ENCODE results near the gene PRSS36.
"Not testable (repeated sequence)": the region's sequence is repeated elsewhere in the genome, so short reads cannot be mapped to it uniquely, and the experiment has no call there.

Gene PRSS36

DNA sequence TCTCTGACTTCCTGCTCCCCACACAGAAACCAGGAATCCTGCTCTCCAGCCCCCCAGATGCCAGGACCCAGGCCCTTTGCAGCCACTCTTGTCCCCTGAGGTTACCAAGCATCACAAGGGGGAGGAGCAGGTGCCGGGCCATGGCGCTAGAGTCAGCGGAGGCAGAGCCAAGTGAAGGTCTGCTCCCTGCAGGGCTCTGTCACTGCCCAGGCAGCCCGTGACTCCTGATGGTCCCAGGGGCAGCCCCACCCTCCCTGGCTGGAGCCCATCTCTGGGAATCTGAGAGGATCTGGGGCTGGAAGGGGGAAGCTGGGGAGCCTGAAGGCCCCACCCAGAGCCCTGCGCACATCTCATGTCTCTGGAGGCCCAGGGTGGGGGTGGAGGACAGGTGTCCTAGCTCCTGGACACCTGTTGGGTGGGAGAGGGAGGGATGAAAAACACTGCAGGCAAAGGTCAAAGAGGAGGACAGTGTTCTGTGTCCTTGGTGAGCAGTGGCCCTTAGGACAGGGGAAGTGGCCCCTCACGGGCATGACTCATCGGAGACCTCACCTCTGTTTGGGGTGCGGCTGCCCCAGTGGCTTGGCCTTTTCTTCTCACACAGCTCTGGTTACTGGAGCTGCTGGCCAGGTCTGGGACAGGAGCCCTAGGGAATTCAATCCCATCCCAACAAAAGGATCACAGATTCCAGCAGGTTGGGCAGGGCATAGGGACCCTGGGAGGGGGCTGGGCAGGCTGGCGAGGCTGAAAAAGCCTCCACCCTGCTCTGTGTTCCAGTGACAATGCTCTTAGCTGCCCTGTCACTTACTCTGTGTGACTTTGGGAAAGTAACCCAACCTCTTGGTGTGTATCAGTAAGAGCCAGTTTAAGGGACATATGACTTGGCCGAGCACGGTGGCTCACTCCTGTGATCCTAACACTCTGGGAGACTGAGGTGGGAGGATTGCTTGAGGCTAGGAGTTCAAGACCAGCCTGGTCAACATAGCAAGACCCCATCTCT is at the start of gene PRSS36:
PRSS36 (minus strand) TSS at position 173 of the 997 bp plus-strand sequence; CDS start at position 142, 31 bp downstream.
- no peak for DNase-seq

DNA sequence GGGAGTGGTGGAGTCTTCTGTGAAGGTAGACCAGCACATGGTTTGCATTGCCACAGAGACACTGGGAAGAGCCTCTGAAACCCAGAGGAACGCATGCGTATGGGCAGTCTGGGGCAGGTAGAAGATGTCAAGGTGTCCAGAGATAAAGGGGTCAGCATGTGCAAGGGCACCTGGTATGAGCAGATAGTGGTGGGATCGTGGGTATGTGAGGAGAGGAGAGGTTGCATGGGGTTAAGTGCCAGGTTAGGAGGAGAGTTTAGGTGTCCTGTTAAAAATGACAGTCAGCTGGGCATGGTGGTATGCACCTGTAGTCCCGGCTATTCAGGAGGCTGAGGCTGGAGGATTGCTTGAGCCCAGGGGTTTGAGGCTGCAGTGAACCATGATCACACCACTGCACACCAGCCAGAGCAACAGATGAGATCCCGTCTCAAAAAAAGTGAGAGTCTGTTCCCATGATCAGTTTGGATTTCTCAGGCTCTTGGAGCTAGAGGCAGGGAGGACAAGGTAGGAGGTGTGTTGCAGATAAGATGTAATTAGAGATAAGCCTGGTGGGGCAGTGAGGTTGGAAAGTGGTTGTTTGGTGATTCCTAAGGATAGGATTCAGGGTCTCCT is 49.7 kb upstream of the PRSS36 start:
- DNase-seq, result no peak

DNA sequence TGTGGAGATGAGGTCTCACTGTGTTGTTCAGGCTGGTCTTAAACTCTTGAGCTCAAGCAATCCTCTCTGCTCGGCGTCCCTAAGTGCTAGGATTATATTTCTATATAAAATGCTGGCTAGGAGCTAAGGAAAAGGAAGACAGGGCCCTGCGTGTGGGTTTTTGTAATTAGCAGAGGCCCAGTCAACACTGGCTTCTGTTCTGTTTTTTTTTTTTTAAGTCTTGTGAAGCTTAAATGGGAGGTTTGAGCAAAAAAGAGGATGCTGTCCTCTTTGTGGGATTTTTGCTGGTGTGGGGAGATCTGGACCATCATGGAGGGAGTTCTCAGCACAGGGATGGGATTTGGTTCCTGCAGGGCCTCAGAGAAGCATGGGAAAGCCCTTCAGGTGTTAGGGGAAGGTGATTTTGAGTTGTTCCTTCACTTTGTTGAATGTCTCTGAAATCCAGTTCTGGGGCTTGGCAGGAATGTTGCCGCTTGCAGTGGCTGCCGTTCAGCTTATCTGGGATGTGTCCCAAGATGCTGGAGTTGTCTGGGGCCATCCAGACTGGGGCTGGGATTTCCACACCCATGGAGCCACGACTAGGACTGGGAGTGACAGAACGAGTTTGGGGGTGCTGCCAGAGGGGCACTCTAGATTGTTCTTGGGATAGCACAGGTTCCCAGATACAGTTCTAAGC is 48.5 kb upstream of the PRSS36 start:
- no peak for DNase-seq

DNA sequence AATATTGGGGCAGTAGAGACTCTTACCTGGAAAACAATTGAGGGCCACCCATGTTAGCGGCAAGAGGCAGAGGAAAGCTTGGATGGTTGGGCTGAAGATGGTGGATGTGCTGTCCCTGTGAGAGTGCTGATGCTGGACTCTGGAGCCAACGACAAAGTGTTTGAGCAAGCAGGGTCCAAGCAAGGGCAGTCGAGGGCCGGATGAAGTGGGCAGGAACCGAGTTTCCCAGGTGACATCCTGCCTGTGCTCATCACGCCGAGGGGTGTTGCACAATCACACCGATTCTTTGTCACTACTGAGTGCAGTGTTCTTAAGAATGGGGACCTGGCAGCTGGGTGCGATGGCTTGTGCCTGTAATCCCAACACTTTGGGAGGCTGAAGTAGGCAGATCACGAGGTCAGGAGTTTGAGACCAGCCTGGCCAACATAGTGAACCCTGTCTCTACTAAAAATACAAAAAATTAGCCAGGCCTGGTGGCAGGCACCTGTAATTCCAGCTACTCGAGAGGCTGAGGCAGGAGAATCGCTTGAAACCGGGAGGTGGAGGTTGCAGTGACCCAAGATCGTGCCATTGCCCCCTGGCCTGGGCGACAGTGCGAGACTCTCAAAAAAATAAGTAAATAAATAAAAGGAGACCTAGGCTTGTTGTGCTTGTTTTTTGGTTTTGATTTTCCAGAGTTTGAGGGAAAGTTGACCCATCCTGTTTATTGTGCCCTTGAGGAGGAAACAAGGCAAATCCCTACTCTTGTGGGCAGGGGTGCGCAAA is 46.6 kb upstream of the PRSS36 start:
- no peak for DNase-seq

DNA sequence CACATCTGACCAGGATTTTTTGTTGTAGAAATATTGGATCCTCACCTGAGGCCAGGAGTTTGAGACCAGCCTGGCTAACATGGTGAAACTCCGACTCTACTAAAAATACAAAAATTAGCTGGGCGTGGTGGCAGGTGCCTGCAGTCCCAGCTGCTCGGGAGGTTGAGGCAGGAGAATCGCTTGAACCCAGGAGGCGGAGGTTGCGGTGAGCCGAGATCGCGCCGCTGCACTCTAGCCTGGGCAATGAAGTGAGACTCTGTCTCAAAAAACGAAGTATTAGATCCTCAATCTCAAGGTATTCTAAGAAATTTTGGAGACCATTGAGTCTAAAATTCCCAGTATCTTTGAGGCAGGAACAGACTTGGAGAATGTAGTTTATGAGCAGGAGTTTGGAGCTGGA is 46.0 kb upstream of the PRSS36 start:
- not testable (repeated sequence) for DNase-seq

DNA sequence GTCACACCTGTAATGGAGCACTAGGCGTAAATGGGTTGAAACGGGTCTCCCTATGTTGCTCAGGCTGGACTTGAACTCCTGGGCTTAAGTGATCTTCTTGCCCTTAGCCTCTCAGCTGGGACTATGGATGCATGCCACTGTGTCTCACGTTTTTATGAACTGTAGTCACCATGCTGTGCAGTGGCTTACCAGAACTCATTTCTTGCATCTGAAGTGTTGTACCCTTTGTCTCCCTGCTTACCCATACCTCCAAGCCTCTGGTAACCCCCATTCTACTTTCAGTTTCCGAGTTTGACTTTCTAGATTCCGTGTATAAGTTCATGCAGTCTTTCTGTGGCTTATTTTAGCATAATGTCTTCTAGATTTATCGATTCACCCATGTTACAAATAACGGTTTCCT is 45.0 kb upstream of the PRSS36 start:
- DNase-seq, result no peak

DNA sequence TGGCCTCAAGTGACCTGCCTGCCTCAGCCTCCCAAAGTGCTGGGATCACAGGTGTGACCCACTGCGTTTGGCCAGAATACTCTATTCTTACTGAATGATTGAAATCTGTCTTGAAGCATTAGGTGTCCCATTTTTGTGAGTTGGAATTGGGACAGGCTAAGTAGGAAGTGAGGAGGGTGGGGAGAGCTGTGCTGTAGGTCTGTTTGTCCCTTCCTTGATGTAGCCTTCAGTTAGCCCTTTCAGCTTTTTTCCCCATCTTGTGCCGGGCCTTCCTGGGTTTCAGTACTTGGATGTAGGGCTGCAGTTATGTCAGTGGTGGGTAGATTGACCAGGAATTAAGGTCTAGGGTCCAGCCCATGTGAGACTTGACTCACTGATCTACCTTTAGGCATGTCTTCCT is 44.0 kb upstream of the PRSS36 start:
- no peak for DNase-seq

DNA sequence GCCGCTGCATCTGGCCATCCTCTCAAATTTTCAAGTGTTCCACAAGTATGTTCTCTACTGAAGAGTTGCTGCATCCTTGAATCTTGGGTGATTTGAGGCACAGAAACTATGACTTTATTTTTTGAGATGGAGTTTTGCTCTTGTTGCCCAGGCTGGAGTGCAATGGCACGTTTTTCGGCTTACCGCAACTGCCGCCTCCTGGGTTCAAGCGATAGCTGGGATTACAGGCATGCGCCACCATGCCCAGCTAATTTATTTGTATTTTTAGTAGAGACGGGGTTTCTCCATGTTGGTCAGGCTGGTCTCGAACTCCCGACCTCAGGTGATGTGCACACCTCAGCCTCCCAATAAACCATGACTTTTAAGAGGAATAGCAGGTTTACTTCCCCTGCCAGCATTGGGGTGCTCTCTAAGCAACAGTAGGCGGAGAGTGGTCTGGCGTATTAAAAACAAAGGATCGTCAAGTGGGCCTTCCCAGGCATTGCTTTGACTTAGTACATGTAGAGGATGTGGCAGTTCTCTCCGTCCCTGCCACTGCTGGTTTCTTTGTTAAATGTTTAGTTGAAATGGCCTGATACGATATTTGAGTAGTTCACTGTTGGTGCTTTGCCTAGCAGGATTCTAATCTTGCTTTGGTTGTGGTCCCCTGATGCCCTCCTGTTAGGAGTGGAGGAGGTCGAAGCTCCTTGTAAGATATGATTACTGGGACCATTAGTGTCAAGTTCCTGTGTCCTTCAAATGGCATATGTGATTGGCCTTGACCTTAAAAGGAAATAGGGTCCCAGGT is 43.2 kb upstream of the PRSS36 start:
- DNase-seq, result no peak

DNA sequence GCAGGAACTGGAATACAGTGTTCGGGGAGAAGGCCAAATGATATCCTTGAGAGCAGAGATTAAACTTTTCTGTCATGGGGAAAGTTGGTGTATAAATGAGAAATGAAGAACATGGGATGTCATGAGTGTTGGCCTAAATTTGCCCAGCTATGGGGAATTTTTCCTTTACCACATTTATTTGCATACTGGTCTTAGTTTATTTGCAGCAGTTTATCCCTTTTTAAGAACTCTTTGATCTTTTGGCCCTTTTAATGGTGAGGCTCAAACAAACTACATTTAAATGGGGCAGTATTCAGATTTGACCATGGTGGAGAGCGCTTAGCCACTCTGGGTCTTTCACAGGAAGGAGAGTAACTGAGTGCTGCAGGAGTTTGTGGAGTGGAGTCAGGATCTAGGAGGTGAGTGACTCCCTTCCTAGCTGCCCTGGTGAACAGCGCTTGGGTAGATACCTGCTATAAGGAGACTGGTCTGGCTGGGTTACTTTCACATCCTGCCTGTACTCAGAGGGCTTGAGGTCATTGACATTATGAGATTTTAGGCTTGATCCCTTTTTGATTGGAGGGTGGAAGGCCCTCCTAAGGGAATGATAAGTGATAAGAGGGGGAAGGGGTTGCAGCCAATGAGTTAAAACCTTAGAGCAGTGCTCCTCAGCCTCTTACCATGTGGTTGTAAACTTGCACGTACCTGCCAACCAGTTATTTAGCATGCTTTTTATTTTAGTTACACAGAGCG is 42.0 kb upstream of the PRSS36 start:
- DNase-seq, result no peak

DNA sequence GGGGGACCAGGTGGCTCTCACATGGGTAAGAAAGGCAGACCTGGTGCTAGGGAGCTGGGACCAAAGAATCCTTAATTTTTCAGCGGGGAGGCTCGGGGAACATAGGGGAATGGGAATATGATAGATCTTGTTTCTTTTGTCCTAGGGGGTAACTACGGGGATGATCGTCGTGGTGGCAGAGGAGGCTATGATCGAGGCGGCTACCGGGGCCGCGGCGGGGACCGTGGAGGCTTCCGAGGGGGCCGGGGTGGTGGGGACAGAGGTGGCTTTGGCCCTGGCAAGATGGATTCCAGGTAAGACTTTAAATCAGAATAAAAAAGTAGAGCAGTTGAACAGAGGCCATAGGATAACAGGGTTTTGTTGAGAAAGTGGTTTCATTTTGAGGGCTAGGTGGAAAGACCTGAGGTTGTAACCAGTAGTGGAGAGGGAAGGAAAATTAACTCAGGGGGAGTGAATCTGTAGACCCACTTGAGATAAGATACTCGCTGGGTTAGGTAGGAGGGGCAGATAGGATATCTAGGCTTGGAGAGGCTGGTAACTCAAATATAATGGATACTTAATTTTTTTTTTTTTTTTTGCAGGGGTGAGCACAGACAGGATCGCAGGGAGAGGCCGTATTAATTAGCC is 41.1 kb upstream of the PRSS36 start:
- DNase-seq, result no peak

DNA sequence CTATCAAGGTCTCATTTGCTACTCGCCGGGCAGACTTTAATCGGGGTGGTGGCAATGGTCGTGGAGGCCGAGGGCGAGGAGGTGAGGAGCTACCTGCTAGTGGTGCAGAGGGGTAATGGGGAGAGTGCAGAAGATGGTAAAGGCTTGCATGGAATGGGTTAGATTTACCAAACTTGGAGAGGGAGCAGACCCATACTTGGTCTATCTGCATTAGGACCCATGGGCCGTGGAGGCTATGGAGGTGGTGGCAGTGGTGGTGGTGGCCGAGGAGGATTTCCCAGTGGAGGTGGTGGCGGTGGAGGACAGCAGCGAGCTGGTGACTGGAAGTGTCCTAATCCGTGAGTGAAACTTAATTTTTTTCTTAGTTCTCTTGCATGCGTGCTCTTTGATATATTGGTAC is 40.2 kb upstream of the PRSS36 start:
- DNase-seq, result no peak

DNA sequence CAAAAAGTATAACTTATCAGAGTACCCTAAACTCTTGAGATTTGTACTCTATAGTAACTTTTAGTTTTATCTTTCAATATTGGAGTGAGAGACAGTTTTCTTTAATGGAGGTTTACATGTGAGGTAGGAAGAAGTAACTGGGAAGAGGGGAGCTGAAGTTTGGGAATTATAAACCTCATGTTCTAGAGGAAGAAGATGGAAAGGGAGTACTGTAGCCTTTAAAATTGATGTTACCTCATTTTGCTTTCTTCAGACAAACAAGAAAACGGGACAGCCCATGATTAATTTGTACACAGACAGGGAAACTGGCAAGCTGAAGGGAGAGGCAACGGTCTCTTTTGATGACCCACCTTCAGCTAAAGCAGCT is 39.5 kb upstream of the PRSS36 start:
- DNase-seq, result no peak

DNA sequence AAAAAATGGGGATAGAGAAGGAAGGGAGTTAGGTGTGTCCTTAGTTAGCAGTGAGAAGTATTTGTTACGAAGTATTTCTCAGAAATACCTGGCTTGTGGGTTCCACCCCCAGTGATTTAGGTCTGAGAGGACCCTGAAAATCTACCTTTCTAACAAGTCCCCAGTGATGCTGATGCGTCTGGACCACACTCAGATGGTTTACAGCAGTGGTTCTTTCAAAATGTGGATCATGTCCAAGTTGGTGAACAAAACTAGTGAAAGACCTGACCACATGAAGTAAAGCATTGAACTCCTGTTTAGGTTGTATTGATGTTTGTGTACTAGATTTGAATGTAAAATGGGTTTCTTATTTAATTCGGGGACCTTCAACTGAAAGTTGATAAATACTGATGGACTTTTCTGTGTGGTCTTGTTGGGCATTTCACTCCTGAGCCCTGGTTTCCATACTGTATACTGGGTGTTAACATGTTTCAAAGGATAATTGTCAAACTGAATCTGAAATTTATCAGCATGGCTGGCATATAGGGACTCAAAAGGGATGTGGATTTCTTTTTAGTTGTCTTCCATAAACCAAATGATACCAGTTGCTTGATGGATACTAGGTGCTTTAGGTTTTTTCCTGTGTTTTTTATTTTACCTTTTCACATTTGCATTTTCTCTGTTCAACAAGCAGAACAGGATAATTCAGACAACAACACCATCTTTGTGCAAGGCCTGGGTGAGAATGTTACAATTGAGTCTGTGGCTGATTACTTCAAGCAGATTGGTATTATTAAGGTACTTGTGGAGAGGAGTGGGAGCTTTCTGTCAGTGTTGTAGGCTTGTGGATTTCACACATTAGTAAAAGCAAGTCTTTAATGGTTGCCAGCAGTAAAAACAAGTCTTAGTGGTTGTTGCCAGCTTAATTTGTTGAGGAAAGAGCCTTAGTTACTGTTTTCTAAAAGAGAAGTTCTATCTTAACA is 38.9 kb upstream of the PRSS36 start:
- no peak for DNase-seq

DNA sequence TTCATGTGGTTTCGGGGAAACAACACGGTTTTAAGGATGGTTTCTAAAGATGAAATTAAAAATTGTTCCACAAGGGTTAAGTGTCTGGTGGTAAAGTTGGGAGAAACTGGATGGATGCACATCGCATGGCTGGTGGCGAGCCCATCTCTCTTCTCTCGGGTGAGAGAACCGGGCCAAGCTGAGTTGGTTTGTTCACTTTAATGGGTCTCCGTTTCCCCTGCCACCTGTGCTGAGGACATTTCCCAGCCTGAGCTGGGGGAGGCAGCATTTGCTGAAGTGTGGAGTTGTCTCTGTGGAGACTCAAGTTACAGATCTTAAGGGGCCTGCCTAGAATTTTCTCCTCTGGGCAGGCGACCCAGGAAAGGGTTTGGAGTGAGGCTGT is 37.9 kb upstream of the PRSS36 start:
- DNase-seq, result no peak

DNA sequence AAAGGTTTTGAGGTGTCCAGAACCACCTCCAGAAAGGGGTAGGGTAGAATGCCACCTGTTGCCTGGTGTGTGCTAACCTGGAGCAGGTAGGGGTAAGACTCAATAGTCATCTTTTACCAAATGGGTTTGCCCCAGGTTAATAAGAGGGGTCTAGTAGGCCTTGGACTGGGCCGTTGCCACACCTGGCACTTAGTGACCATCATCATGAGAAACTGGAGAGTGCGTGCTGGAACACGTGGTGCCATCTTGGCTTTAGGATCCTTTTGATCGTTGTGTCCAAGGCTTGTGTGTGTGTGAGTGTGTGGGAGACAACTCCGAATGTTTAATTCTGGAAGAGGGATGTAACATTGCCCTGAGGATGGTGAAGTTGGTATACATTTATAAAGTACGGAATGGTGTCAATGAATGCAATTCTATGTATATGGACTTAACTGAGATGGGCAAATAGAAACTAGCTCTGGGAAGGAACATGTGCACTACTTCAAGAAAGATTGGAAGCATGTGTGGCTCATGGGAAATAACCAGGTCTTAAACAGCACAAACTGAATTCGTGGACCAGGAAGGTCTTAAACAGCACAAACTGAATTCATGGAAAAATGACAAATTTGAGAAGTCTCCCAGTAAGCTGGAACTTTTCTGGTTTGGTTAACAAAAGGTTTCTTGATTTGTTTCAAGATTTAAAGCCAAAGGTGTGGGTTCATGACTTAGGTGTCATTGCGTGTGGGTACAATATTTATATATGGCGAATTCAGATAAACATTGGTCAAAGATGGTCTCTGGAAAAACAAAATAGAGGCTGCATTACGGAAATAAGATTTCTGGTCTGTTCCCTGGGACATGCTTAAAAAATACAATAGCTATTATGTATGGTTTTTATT is 37.3 kb upstream of the PRSS36 start:
- no peak for DNase-seq

DNA sequence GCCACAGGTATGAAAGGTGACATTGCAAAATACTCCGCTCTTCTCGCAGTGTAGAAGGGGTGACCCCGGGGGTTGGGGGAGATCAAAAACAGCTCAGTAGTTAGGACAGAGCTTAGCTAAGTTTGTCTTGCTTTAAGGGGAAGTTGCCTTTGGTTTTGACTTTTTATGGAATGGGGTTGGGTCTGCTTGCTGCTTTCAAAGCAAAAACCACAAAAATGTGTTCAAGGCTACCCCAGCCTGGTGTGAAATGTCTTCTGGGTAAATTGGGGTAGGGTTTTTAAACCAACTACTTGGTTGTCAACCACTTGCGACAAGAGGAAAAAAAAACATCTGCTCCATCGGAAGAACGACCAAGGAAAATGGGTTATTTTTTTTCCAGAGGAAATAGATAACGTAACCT is 36.3 kb upstream of the PRSS36 start:
- DNase-seq, result no peak

DNA sequence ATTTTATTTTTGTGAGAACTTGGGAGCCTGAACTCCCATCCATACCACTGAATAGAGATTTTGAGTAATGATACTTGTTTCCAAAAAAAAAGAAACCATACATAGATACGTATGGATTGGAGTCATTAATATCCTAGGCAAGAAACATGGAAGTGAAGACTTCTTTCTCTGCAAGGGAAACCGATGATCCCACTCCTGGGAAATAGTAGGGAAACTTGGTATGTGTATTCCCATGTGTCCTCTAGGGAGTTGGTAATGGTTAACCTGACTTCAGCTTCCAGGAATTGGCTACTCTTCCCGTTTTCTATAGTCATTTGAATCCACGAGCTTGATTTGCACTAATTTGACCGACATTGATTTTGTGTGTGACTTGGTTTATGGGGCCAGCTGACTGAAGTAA is 35.5 kb upstream of the PRSS36 start:
- no peak for DNase-seq

DNA sequence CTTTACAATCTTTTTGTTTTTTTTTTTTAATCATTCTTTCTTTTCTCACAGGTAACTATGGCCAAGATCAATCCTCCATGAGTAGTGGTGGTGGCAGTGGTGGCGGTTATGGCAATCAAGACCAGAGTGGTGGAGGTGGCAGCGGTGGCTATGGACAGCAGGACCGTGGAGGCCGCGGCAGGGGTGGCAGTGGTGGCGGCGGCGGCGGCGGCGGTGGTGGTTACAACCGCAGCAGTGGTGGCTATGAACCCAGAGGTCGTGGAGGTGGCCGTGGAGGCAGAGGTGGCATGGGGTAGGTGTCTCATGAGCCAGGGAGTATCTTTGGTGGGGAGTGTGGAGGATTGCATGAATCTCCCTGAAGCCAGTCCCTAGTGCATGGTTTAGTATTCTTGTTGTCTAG is 35.0 kb upstream of the PRSS36 start:
- DNase-seq, result no peak
